ENCODE data around the gene FRS2.

DNA sequence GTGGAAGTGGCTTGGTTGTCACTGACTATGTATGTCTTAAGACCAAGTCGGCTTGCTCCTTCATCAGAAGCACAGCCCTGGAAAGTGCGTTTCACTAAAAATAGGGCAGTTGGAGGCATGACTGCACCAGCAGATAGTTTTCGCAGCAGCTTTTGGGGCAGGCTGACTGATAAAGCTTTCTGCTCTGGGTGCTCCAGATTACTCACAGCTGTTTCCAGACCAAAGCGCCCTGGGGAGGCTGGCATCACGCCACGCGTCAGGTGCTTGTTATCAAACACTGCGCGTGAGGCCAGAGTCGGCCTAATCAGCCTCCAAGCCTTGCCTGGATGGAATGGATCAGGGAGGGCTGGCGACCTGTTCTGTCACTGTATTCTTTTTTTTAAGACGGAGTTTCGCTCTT is 153.8 kb downstream of the FRS2 start:
- TF ChIP-seq EP300 (IDR thresholded peaks at IDR 0.05) (no peak), POLR2A (IDR thresholded peaks at IDR 0.05) (no peak), CTCF (IDR thresholded peaks at IDR 0.05) (no peak)
